Stimulated activated CD8-positive, alpha-beta memory T cell treated with anti-CD3 and anti-CD28 coated beads, Interleukin-4, amount 100 ng/mL, for 1 hour (primary cell): ENCODE measurements around the gene CCR5AS.
"Not testable (repeated sequence)": the region's sequence is repeated elsewhere in the genome, so short reads cannot be mapped to it uniquely, and the experiment has no call there.

ENCODE experiments used
- DNase-seq, 2 donors: peaks; one replicate each; pipeline ENCODE4 v3.0.0-alpha.2; 2020; ENCODE audit warnings: low read depth in 2 of 2, low spot score in 1 of 2

CCR5AS gene

GRCh38 chr3:46406788-46407611, at the start of gene CCR5AS, which contains the start of gene CCRL2:
CCR5AS (minus strand) TSS chr3:46407066.
CCRL2 (plus strand) TSS chr3:46407259; CDS start chr3:46408080, 821 bp downstream.
- DNase-seq: peak in 1 of 2 donors; percentile 25

GRCh38 chr3:46456118-46456517, 49.3 kb upstream of the CCR5AS start:
- no peak for DNase-seq

GRCh38 chr3:46455231-46456115, 48.6 kb upstream of the CCR5AS start:
- DNase-seq: no peak

- no peak for DNase-seq
Measured at GRCh38 chr3:46454606-46455005, 47.7 kb upstream of the CCR5AS start.

- no peak for DNase-seq
Measured at GRCh38 chr3:46454209-46454595, 47.3 kb upstream of the CCR5AS start.

- DNase-seq: no peak
Measured at GRCh38 chr3:46453526-46454208, 46.8 kb upstream of the CCR5AS start.

- DNase-seq: no peak
Measured at GRCh38 chr3:46449755-46450552, 43.1 kb upstream of the CCR5AS start.

- no peak for DNase-seq
Measured at GRCh38 chr3:46448721-46449120, 41.9 kb upstream of the CCR5AS start.

- DNase-seq: no peak
Measured at GRCh38 chr3:46447228-46447985, 40.5 kb upstream of the CCR5AS start.

- no peak for DNase-seq
Measured at GRCh38 chr3:46442576-46443530, 36.0 kb upstream of the CCR5AS start.

- DNase-seq: no peak
Measured at GRCh38 chr3:46440531-46441294, 33.8 kb upstream of the CCR5AS start.

GRCh38 chr3:46438831-46439230, 32.0 kb upstream of the CCR5AS start:
- DNase-seq: no peak

GRCh38 chr3:46435081-46435726, 28.3 kb upstream of the CCR5AS start:
- no peak for DNase-seq

- no peak for DNase-seq
Measured at GRCh38 chr3:46433841-46434240, 27.0 kb upstream of the CCR5AS start.

GRCh38 chr3:46433118-46433517, 26.3 kb upstream of the CCR5AS start:
- not testable (repeated sequence) for DNase-seq

- DNase-seq: not testable (repeated sequence)
Measured at GRCh38 chr3:46431905-46432304, 25.0 kb upstream of the CCR5AS start.

GRCh38 chr3:46430879-46431278, 24.0 kb upstream of the CCR5AS start:
- not testable (repeated sequence) for DNase-seq
